Spleen (tissue), 11 donors: Measurements from ENCODE around the gene FGGY. TPM values are rescaled to one million over a fixed set of nuclear protein-coding genes. Genes with fewer than 3 reads are reported as not detected.

Experiments used
- DNase-seq: peaks from one replicate; pipeline ENCODE4 v3.0.0-alpha.2; 2020
- H3K27ac ChIP-seq, 8 donors: fragments of 200-600 bp; sonication (generic) in 7 of 8; 1 replicate in 4 of 8; 2 replicates in 4 of 8; pipeline versions ENCODE4 v1.5.0 to v1.8.0; 2016 to 2021; ENCODE audit warnings: inconsistent platforms in 4 of 8, mild to moderate bottlenecking in 4 of 8, moderate library complexity in 1 of 8
- H3K27me3 ChIP-seq, 7 donors: fragments of 200-600 bp; sonication (generic) in 6 of 7; replicated peaks in 1 of 7; 1 replicate in 4 of 7; 2 replicates in 3 of 7; pipeline versions ENCODE4 v1.5.0 to v1.8.0; 2016 to 2021; ENCODE audit warnings: inconsistent platforms in 3 of 7, mild to moderate bottlenecking in 1 of 7
- H3K36me3 ChIP-seq, 6 donors: fragments of 200-600 bp; sonication (generic) in 5 of 6; 1 replicate in 4 of 6; 2 replicates in 2 of 6; pipeline versions ENCODE4 v1.5.0 to v1.8.0; 2016 to 2021; ENCODE audit warnings: inconsistent platforms in 2 of 6
- H3K4me1 ChIP-seq, 6 donors: fragments of 200-600 bp; sonication (generic) in 5 of 6; 1 replicate in 3 of 6; 2 replicates in 3 of 6; pipeline versions ENCODE4 v1.5.0 to v1.8.0; 2016 to 2021; ENCODE audit warnings: inconsistent platforms in 3 of 6
- H3K4me3 ChIP-seq, 8 donors: fragments of 200-600 bp; sonication (generic) in 7 of 8; 1 replicate in 4 of 8; 2 replicates in 4 of 8; pipeline versions ENCODE4 v1.5.0 to v1.8.0; 2016 to 2021; ENCODE audit warnings: inconsistent platforms in 4 of 8, mild to moderate bottlenecking in 4 of 8, moderate library complexity in 2 of 8
- H3K9me3 ChIP-seq, 8 donors: fragments of 200-600 bp; sonication (generic) in 7 of 8; 1 replicate in 4 of 8; 2 replicates in 4 of 8; pipeline versions ENCODE4 v1.5.0 to v1.8.0; 2016 to 2021; ENCODE audit warnings: inconsistent platforms in 4 of 8
- POLR2A ChIP-seq, 3 donors: fragments of 450-650 bp; IDR thresholded peaks; one replicate each; pipeline ENCODE4 v1.5.1; 2017; ENCODE audit warnings: antibody characterized with exemption in 3 of 3, mild to moderate bottlenecking in 1 of 3
- POLR2AphosphoS5 ChIP-seq, 3 donors: sonication (generic); formaldehyde crosslinking; IDR thresholded peaks; one replicate each; pipeline ENCODE4 v1.5.1; 2017; ENCODE audit warnings: antibody characterized with exemption in 3 of 3
- intact Hi-C: fragments of 100-400 bp; cut with DNase I; formaldehyde crosslinking; loops from one replicate; pipeline ENCODE4 v1.15.0; 2023; ENCODE audit warnings: low total_unique reads
- microRNA-seq, 3 donors: library from miRNA; unstranded; fragments of <30 nt; microRNA quantifications; one replicate each; pipeline versions ENCODE4 to v1.1.0, GENCODE V29; 2019 to 2020
- polyA plus RNA-seq, 3 donors: library from polyadenylated mRNA; stranded (reverse); fragments of 200-250 nt; gene quantifications; one replicate each; pipeline ENCODE4 v1.2.1, GENCODE V29; 2013
- small RNA-seq, 4 donors: library from RNA; depleted of rRNA; stranded (forward); fragments of <200 nt; gene quantifications; one replicate each; pipeline ENCODE3, GENCODE V24; 2016
- total RNA-seq, 7 donors: library from RNA; depleted of rRNA in 3 of 7; stranded (reverse); fragments of >200 nt in 3 of 7; fragmentation: NEBNext Ultra II Directional in 4 of 7; extraction: Animal tissue kit (Norgen Biotek cat#: 25700) in 4 of 7; gene quantifications; one replicate each; pipeline versions ENCODE4 v1.1.0 to v1.2.1, GENCODE V29; 2016 to 2021
- TF ChIP-seq, protein P1 (sequence below), 11 experiments: fragments of 200-600 bp in 7 of 11; fragments of 450-650 bp in 4 of 11; sonication (generic) in 4 of 11; IDR thresholded peaks in 8 of 11; conservative IDR thresholded peaks in 3 of 11; 1 replicate in 7 of 11; 2 replicates in 4 of 11; pipeline versions ENCODE4 v1.4.0 to v1.8.0; 2016 to 2021; ENCODE audit warnings: antibody characterized with exemption in 11 of 11, inconsistent platforms in 4 of 11, mild to moderate bottlenecking in 1 of 11
- donor health status: healthy with polysubstance abuse.
- donor health status: DM: no; HTN: no; CAD: no; lungs with moderate emphysema.
- donor health status: DM: no; HTN: no; CAD: no.
- donor health status: Bipolar disorder and iron deficiency.
- donor health status: healthy.
- donor health status: DM: no; HTN: no; CAD: no.
- donor health status: DM: yes; HTN: yes; CAD: no.

FGGY gene
- total and polyA plus RNA-seq, 10 donors, result 1.7 to 27.8 (median 13.2) TPM

DNA sequence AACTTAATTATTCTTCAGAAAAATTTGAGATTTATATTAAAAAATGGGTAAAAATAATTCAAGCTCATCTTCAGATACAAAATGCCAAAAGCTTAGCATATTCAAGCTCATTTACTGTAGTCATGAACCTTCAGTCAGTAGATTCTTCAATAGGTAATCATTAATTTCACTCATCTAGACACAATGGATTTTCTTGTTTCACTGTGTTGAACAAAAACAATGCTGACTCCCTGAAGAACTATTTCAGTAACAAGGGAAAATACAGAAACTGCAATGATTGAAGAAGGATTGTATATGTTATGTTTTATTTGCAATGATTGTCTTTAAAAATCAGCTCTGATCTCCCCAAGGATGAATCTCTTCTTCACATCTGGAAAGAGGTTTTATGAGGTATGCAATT lies 508.7 kb downstream of the FGGY start:
- intact Hi-C loops, result no loop called here
- no peaks in the 10 kb centered on the region for H3K36me3 ChIP-seq
- H3K4me1 ChIP-seq, result no peaks in the 10 kb centered on the region
- no peaks in the 10 kb centered on the region for H3K27me3 ChIP-seq
- H3K27ac ChIP-seq, result no peak overlapping the region
- H3K9me3 ChIP-seq, result peaks cover 0 to 4% (median 0%) of the 10 kb centered on the region in 8 donors
- H3K4me3 ChIP-seq, result no peak overlapping the region
- DNase-seq, result no peak
- TF ChIP-seq, protein P1, sequence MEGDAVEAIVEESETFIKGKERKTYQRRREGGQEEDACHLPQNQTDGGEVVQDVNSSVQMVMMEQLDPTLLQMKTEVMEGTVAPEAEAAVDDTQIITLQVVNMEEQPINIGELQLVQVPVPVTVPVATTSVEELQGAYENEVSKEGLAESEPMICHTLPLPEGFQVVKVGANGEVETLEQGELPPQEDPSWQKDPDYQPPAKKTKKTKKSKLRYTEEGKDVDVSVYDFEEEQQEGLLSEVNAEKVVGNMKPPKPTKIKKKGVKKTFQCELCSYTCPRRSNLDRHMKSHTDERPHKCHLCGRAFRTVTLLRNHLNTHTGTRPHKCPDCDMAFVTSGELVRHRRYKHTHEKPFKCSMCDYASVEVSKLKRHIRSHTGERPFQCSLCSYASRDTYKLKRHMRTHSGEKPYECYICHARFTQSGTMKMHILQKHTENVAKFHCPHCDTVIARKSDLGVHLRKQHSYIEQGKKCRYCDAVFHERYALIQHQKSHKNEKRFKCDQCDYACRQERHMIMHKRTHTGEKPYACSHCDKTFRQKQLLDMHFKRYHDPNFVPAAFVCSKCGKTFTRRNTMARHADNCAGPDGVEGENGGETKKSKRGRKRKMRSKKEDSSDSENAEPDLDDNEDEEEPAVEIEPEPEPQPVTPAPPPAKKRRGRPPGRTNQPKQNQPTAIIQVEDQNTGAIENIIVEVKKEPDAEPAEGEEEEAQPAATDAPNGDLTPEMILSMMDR (IDR thresholded peaks at IDR 0.05 in 8 of 11, conservative IDR thresholded peaks at IDR 0.05 in 3 of 11), result no peak
- TF ChIP-seq POLR2A (IDR thresholded peaks at IDR 0.05), result no peak
- no peak for TF ChIP-seq POLR2AphosphoS5 (IDR thresholded peaks at IDR 0.05)

Small RNA genes within 50 kb of the gene (microRNA-seq; reads per million reads assigned to microRNA genes)
- gene MIR4711, result 0 reads per million in 3 donors

Small RNA genes within 50 kb of the gene (small RNA-seq; reads per million reads assigned to genes)
- 0 reads per million in 4 donors for gene MIR4711
